Chondrocyte (in vitro differentiated cells): Measurements from ENCODE around the gene DPM3. TPM values are rescaled to one million over a fixed set of nuclear protein-coding genes. Genes with fewer than 3 reads are reported as not detected.

Experiments used
- DNase-seq: peaks from one replicate; pipeline ENCODE4 v3.0.0; 2021; ENCODE audit warnings: mixed read lengths, low spot score
- H3K27ac Mint-ChIP-seq: one replicate; pipeline ENCODE4 v1.8.0; 2021; ENCODE audit warnings: mild to moderate bottlenecking, moderate library complexity, mixed read lengths; ENCODE audit not compliant: unreplicated experiment
- H3K27me3 Mint-ChIP-seq: 2 replicates; pipeline ENCODE4 v1.8.0; 2021; ENCODE audit warnings: low read depth, mixed read lengths
- H3K36me3 Mint-ChIP-seq: 2 replicates; pipeline ENCODE4 v1.8.0; 2021; ENCODE audit warnings: low read depth, mixed read lengths
- H3K4me1 Mint-ChIP-seq: 2 replicates; pipeline ENCODE4 v1.8.0; 2021; ENCODE audit warnings: low read depth, mild to moderate bottlenecking, mixed read lengths
- H3K4me3 Mint-ChIP-seq: one replicate; pipeline ENCODE4 v1.8.0; 2021; ENCODE audit warnings: mild to moderate bottlenecking, moderate library complexity, mixed read lengths; ENCODE audit not compliant: unreplicated experiment
- H3K9me3 Mint-ChIP-seq: 2 replicates; pipeline ENCODE4 v1.8.0; 2021; ENCODE audit warnings: low read depth, mixed read lengths
- CTCF ChIP-seq: fragments of 200-600 bp; sonication (generic); IDR thresholded peaks from 2 replicates; pipeline ENCODE4 v1.5.0; 2021; ENCODE audit warnings: antibody characterized with exemption, mild to moderate bottlenecking, moderate library complexity
- total RNA-seq: library from RNA; stranded (reverse); gene quantifications from 3 replicates; pipeline ENCODE4 v1.2.1, GENCODE V29; 2021

The DPM3 gene
- total RNA-seq, 1 donor from 2014 or later: 41.3 TPM

GRCh38 chr1:155145491-155145890, 5.2 kb upstream of the DPM3 start:
- peaks cover 13% of the 10 kb centered on the region for H3K27me3 Mint-ChIP-seq
- peak; percentile 21 for TF ChIP-seq CTCF
- H3K4me3 Mint-ChIP-seq: no peak overlapping the region
- no peak overlapping the region for H3K27ac Mint-ChIP-seq
- peaks cover 2% of the 10 kb centered on the region for H3K4me1 Mint-ChIP-seq
- DNase-seq: no peak
- H3K36me3 Mint-ChIP-seq: no peaks in the 10 kb centered on the region
- H3K9me3 Mint-ChIP-seq: no peaks in the 10 kb centered on the region

- DNase-seq: no peak
- no peaks in the 10 kb centered on the region for H3K9me3 Mint-ChIP-seq
- H3K4me3 Mint-ChIP-seq: no peak overlapping the region
- H3K27ac Mint-ChIP-seq: no peak overlapping the region
- peaks cover 2% of the 10 kb centered on the region for H3K36me3 Mint-ChIP-seq
- H3K4me1 Mint-ChIP-seq: peaks cover 34% of the 10 kb centered on the region
- TF ChIP-seq CTCF: no peak
- peaks cover 6% of the 10 kb centered on the region for H3K27me3 Mint-ChIP-seq
Measured at GRCh38 chr1:155141749-155142148, 1.4 kb upstream of the DPM3 start.

GRCh38 chr1:155140630-155140953, 261 bp upstream of the DPM3 start:
- Mint-ChIP-seq H3K36me3 (peaks cover 2% of the 10 kb centered on the region), H3K4me3 (peak overlapping the region; percentile 99), H3K4me1 (peaks cover 40% of the 10 kb centered on the region), H3K9me3 (no peaks in the 10 kb centered on the region), H3K27me3 (peaks cover 2% of the 10 kb centered on the region), H3K27ac (peak overlapping the region; percentile 99)
- no peak for DNase-seq
- no peak for TF ChIP-seq CTCF

- peaks cover 49% of the 10 kb centered on the region for H3K4me1 Mint-ChIP-seq
Measured at GRCh38 chr1:155137154-155137949, 3.0 kb downstream of the DPM3 start.

GRCh38 chr1:155136748-155137147, 3.6 kb downstream of the DPM3 start:
- Mint-ChIP-seq H3K27me3 (no peaks in the 10 kb centered on the region), H3K27ac (peak overlapping the region; percentile 98), H3K4me3 (peak overlapping the region; percentile 100), H3K4me1 (peaks cover 52% of the 10 kb centered on the region), H3K9me3 (no peaks in the 10 kb centered on the region), H3K36me3 (peaks cover 8% of the 10 kb centered on the region)
- TF ChIP-seq CTCF: no peak
- DNase-seq: no peak

More at GRCh38 chr1:155137154-155137949, 3.0 kb downstream of the DPM3 start:
- Mint-ChIP-seq H3K36me3 (peaks cover 6% of the 10 kb centered on the region), H3K27me3 (no peaks in the 10 kb centered on the region), H3K27ac (peak overlapping the region; percentile 98), H3K4me3 (peak overlapping the region; percentile 100), H3K9me3 (no peaks in the 10 kb centered on the region)
- DNase-seq: no peak
- no peak for TF ChIP-seq CTCF
